CD4-positive, alpha-beta memory T cell (primary cell): Measurements from ENCODE around the gene WDR77. TPM values are rescaled to one million over a fixed set of nuclear protein-coding genes. Genes with fewer than 3 reads are reported as not detected.

Source experiments
- CTCF ChIA-PET: fragments of 350-600 bp; sonication (Branson Sonifier 250); formaldehyde crosslinking; loops from one replicate; lab custom pipeline; 2021; ENCODE audit warnings: inconsistent platforms; ENCODE audit not compliant: partially characterized antibody; lab: Charles Lee
- POLR2A ChIA-PET: fragments of 350-600 bp; sonication (Branson Sonifier 250); formaldehyde crosslinking; loops from one replicate; lab custom pipeline; 2021; ENCODE audit not compliant: partially characterized antibody; lab: Charles Lee
- DNase-seq, 5 donors: peaks; one replicate each; pipeline versions ENCODE4 v3.0.0 to v3.0.0-alpha.2; 2020 to 2022; ENCODE audit warnings: mixed read lengths in 1 of 5
- H3K27ac ChIP-seq: one replicate; pipeline ENCODE4 v1.7.0; 2013; ENCODE audit warnings: low read depth, low read length
- H3K27me3 ChIP-seq: 2 replicates; pipeline ENCODE4 v1.7.0; 2013; ENCODE audit warnings: mild to moderate bottlenecking, low read length, moderate library complexity; ENCODE audit not compliant: insufficient read depth
- H3K36me3 ChIP-seq: 2 replicates; pipeline ENCODE4 v1.7.0; 2013; ENCODE audit warnings: mild to moderate bottlenecking, low read length, moderate library complexity; ENCODE audit not compliant: insufficient read depth
- H3K4me1 ChIP-seq: 2 replicates; pipeline ENCODE4 v1.7.0; 2013; ENCODE audit warnings: mild to moderate bottlenecking, low read length, moderate library complexity; ENCODE audit not compliant: insufficient read depth
- H3K4me3 ChIP-seq, 2 donors: one replicate each; pipeline ENCODE4 v1.7.0; 2013; ENCODE audit warnings: low read length in 2 of 2, mild to moderate bottlenecking in 1 of 2
- H3K9me3 ChIP-seq, 2 donors: one replicate each; pipeline ENCODE4 v1.7.0; 2013; ENCODE audit warnings: low read length in 2 of 2, control low read depth in 1 of 2; ENCODE audit not compliant: control insufficient read depth in 1 of 2
- H3K27ac Mint-ChIP-seq, 7 donors: one replicate each; pipeline ENCODE4 v1.8.0; 2020 to 2021; ENCODE audit warnings: mixed read lengths in 7 of 7, mild to moderate bottlenecking in 6 of 7, inconsistent platforms in 3 of 7, moderate library complexity in 3 of 7
- H3K27me3 Mint-ChIP-seq, 2 donors: one replicate each; pipeline ENCODE4 v1.8.0; 2020 to 2021; ENCODE audit warnings: mixed read lengths in 2 of 2
- H3K36me3 Mint-ChIP-seq, 2 donors: one replicate each; pipeline ENCODE4 v1.8.0; 2020 to 2021; ENCODE audit warnings: mixed read lengths in 2 of 2, inconsistent platforms in 1 of 2, mild to moderate bottlenecking in 1 of 2
- H3K4me1 Mint-ChIP-seq, 4 donors: one replicate each; pipeline ENCODE4 v1.8.0; 2020 to 2021; ENCODE audit warnings: mixed read lengths in 4 of 4, mild to moderate bottlenecking in 1 of 4
- H3K4me3 Mint-ChIP-seq, 8 donors: one replicate each; pipeline ENCODE4 v1.8.0; 2020 to 2021; ENCODE audit warnings: mixed read lengths in 8 of 8, mild to moderate bottlenecking in 7 of 8, moderate library complexity in 6 of 8, inconsistent platforms in 3 of 8
- H3K9me3 Mint-ChIP-seq, 8 donors: one replicate each; pipeline ENCODE4 v1.8.0; 2020 to 2021; ENCODE audit warnings: mixed read lengths in 8 of 8, mild to moderate bottlenecking in 5 of 8, inconsistent platforms in 3 of 8, moderate library complexity in 1 of 8
- intact Hi-C: fragments of 100-400 bp; cut with micrococcal nuclease; formaldehyde crosslinking; loops from one replicate; pipeline ENCODE4 v1.15.1; 2023
- polyA plus RNA-seq, 2 donors: library from polyadenylated mRNA; unstranded; fragments of 300-500 nt; fragmentation: Illumina TruSeq; gene quantifications; one replicate each; pipeline ENCODE4 v1.2.3, GENCODE V29; 2021
- total RNA-seq, 2 experiments: library from RNA; stranded (reverse); gene quantifications; one replicate each; pipeline ENCODE4 v1.2.3, GENCODE V29; 2021

Gene WDR77
- total and polyA plus RNA-seq, 4 experiments from 2014 or later, result 26.3 to 52.6 (median 34.4) TPM

DNA sequence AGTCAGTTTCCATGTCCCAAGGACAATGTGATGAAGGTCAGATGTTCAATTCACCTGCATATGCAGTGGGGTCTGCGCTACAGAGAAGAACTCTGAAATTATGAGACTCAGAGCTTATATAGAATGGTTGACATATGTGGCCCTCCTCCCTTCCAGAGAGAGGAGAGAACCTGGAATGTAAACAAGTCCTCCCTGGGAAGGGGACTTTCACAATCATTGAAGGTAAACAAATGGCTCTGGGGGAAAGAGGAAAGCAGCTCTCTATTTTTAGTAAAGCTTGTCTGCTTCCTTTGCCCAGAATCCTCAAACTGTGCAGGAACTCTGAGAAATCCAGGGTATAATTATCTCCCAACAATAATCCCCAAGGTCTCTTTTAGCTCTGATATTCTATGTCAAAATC, 31.3 kb downstream of the WDR77 start:
- ChIA-PET CTCF (interaction anchor here (1.6 kb wide), 1 partner anchor 18 kb away, joined by 3 read pairs; no protein-coding TSS in a partner anchor), POLR2A (no interaction called here)
- Mint-ChIP-seq H3K27ac (no peak overlapping the region), H3K9me3 (no peaks in the 10 kb centered on the region), H3K4me3 (no peak overlapping the region), H3K4me1 (peaks cover 0 to 2% (median 0%) of the 10 kb centered on the region in 4 donors), H3K36me3 (peaks cover 45 to 75% of the 10 kb centered on the region in 2 donors), H3K27me3 (no peaks in the 10 kb centered on the region)
- Histone ChIP-seq H3K27me3 (no peaks in the 10 kb centered on the region), H3K4me1 (no peaks in the 10 kb centered on the region), H3K4me3 (no peak overlapping the region), H3K36me3 (peaks cover 5% of the 10 kb centered on the region), H3K27ac (no peak overlapping the region), H3K9me3 (no peaks in the 10 kb centered on the region)
- intact Hi-C loops, result no loop called here
- no peak for DNase-seq

DNA sequence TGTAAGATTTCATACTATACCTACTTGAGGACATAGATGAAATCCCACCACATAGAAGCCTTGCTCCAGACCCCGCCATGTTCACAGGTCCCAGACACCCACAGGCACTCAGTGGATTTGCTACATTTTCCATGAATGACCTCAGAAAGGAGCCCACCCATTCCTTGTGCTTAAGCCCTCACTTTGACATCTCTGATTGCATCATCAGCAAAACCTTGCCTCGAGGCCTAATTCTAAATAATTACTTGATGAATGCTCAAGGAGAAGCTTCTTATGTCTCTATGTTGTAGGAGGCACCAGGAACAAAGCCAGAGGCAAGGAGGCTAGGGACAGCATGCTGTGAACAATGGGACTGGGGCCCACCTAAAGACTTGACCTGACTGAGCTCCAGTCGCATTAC, 33.6 kb downstream of the WDR77 start:
- Mint-ChIP-seq H3K27ac (no peak overlapping the region), H3K27me3 (no peaks in the 10 kb centered on the region), H3K36me3 (peaks cover 42 to 54% of the 10 kb centered on the region in 2 donors), H3K9me3 (no peaks in the 10 kb centered on the region), H3K4me3 (no peak overlapping the region), H3K4me1 (peaks cover 0 to 2% (median 0%) of the 10 kb centered on the region in 4 donors)
- intact Hi-C loops, result no loop called here
- Histone ChIP-seq H3K9me3 (no peaks in the 10 kb centered on the region), H3K27ac (no peak overlapping the region), H3K27me3 (no peaks in the 10 kb centered on the region), H3K4me3 (no peak overlapping the region), H3K36me3 (no peaks in the 10 kb centered on the region), H3K4me1 (no peaks in the 10 kb centered on the region)
- DNase-seq, result no peak
- POLR2A ChIA-PET, result no interaction called here
- CTCF ChIA-PET, result interaction anchor here (0.8 to 1.6 kb wide), 4 partner anchors 9 to 385 kb away, joined by 3 to 7 read pairs (median 4); no protein-coding TSS in a partner anchor

DNA sequence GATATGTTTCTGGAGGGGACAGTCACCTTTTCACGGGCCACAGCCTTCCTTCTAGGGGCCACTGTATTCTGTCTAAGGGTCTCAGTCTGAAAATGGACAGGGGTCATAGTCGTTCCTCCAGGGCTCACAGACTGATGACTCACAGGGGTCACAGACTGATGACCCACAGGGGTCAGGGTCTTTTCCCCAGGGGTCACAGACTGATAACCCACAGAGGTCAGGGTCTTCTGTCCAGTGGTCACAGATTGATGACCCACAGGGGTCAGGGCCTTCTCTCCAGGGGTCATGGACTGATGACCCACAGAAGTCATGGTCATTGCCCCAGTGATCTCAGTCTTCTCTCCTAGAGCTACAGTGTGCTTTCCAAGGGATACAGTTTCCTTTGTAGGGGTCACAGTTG, 34.3 kb downstream of the WDR77 start:
- Histone ChIP-seq H3K4me3 (no peak overlapping the region), H3K27ac (no peak overlapping the region), H3K27me3 (no peaks in the 10 kb centered on the region), H3K36me3 (no peaks in the 10 kb centered on the region), H3K4me1 (no peaks in the 10 kb centered on the region), H3K9me3 (no peaks in the 10 kb centered on the region)
- CTCF ChIA-PET, result no interaction called here
- no peak for DNase-seq
- Mint-ChIP-seq H3K9me3 (no peaks in the 10 kb centered on the region), H3K27me3 (no peaks in the 10 kb centered on the region), H3K4me3 (no peak overlapping the region), H3K4me1 (peaks cover 0 to 2% (median 0%) of the 10 kb centered on the region in 4 donors), H3K27ac (no peak overlapping the region), H3K36me3 (peaks cover 41 to 47% of the 10 kb centered on the region in 2 donors)
- intact Hi-C loops, result no loop called here
- POLR2A ChIA-PET, result no interaction called here

DNA sequence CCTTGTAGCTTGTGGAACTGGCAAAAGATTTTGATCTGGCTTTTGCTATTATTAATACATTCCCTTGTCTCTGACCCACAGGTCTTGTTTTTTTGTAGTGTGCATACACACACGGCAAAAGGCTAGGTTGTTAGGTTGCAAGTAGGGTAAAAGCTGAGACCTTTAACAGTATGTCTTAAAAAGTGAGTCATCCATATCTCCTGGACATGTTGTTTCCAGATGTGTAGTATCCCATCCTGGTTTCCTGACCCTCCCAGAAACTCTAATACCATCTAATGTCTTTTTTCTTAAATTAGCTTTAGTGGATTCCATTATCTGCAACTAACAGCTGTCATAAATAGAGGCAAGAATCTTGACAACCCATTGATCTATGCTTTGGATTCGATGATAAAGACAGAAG, 36.2 kb downstream of the WDR77 start:
- no peak overlapping the region for H3K27ac ChIP-seq
- ChIA-PET CTCF (interaction anchor here (1.1 to 1.5 kb wide), 3 partner anchors 12 to 190 kb away, joined by 3 to 6 read pairs (median 3); no protein-coding TSS in a partner anchor), POLR2A (interaction anchor here (0.5 kb wide), 1 partner anchor 50 kb away, joined by 3 read pairs; no protein-coding TSS in a partner anchor)
- Mint-ChIP-seq H3K9me3 (no peaks in the 10 kb centered on the region), H3K36me3 (peaks cover 28 to 30% of the 10 kb centered on the region in 2 donors), H3K4me3 (no peak overlapping the region), H3K4me1 (peaks cover 0 to 2% (median 0%) of the 10 kb centered on the region in 4 donors), H3K27ac (no peak overlapping the region), H3K27me3 (no peaks in the 10 kb centered on the region)
- H3K4me3 ChIP-seq, result no peak overlapping the region
- no peaks in the 10 kb centered on the region for H3K36me3 ChIP-seq
- no peaks in the 10 kb centered on the region for H3K9me3 ChIP-seq
- DNase-seq, result no peak
- no peaks in the 10 kb centered on the region for H3K27me3 ChIP-seq
- no peaks in the 10 kb centered on the region for H3K4me1 ChIP-seq
- intact Hi-C loops, result no loop called here

DNA sequence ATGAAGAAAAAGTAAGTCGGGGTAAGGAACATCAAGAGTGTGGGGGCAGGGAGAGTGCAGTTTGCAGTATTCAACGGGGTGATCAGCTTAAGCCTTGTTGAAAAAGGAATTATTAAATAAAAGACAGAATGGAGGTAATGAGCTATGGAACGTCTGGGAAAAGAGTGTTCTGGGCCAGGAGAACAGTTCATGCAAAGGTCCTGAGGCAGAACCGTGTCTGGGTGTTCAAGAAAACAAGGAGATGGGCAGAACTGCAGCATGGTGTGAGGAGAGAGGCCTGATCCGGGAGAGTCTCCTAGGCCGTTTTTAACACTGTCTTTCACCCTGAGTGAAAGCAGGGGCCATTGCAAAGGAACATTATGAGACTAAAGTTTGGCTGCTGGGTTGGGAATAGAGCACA, 41.8 kb downstream of the WDR77 start:
- H3K4me1 ChIP-seq, result peaks cover 33% of the 10 kb centered on the region
- no peaks in the 10 kb centered on the region for H3K9me3 Mint-ChIP-seq
- H3K36me3 Mint-ChIP-seq, result no peaks in the 10 kb centered on the region
- H3K27me3 Mint-ChIP-seq, result no peaks in the 10 kb centered on the region
- no peak for DNase-seq
- H3K9me3 ChIP-seq, result no peaks in the 10 kb centered on the region
- intact Hi-C loops, result loop anchor here (2.0 to 5.0 kb wide), 2 partner anchors 34 to 60 kb away; no protein-coding TSS in a partner anchor
- H3K4me1 Mint-ChIP-seq, result peaks cover 23 to 32% (median 28%) of the 10 kb centered on the region in 4 donors
- H3K27ac Mint-ChIP-seq, result peak overlapping the region; percentile 11 to 86 (median 76)
- no peak overlapping the region for H3K27ac ChIP-seq
- H3K27me3 ChIP-seq, result no peaks in the 10 kb centered on the region
- no peak overlapping the region for H3K4me3 ChIP-seq
- POLR2A ChIA-PET, result interaction anchor here (1.1 to 1.5 kb wide), 4 partner anchors 15 to 208 kb away, joined by 3 to 4 read pairs (median 4); partner anchors contain the start of gene DENND2D
- CTCF ChIA-PET, result interaction anchor here (1.6 to 2.3 kb wide), 3 partner anchors 9 to 184 kb away, joined by 5 to 8 read pairs (median 8); no protein-coding TSS in a partner anchor
- peak overlapping the region in 2 of 8 donors; percentile 25 to 70 for H3K4me3 Mint-ChIP-seq
- no peaks in the 10 kb centered on the region for H3K36me3 ChIP-seq

DNA sequence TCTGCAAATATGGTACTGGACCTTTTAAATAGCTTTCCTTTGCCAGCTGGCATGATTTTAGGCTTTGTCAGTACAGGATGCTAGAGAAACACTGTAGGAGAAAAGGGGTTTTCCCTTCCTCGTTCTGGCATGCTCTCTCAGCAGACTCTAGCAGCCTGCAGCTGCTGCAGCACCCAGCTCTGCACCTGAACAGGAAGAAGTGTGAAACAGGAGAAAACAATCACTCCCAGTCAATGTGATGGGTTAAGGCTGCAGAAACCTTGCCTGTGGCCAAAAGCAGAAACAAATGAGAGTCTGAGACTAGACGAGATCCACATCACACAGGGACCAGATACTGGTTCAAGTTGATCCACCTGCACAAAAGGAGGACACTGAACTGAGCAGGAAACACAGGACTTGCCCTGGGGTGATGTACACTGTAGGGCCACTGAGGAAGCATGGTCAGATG, 42.7 kb downstream of the WDR77 start:
- Mint-ChIP-seq H3K4me3 (peak overlapping the region; percentile 47 to 80 (median 68)), H3K36me3 (no peaks in the 10 kb centered on the region), H3K9me3 (no peaks in the 10 kb centered on the region), H3K27ac (peak overlapping the region; percentile 43 to 93 (median 69)), H3K27me3 (no peaks in the 10 kb centered on the region), H3K4me1 (peaks cover 23 to 32% (median 29%) of the 10 kb centered on the region in 4 donors)
- H3K9me3 ChIP-seq, result no peaks in the 10 kb centered on the region
- intact Hi-C loops, result loop anchor here (2.0 to 5.0 kb wide), 2 partner anchors 34 to 59 kb away; no protein-coding TSS in a partner anchor
- no peaks in the 10 kb centered on the region for H3K27me3 ChIP-seq
- POLR2A ChIA-PET, result interaction anchor here (0.7 to 1.5 kb wide), 10 partner anchors 13 to 207 kb away, joined by 3 to 8 read pairs (median 4); no protein-coding TSS in a partner anchor
- H3K27ac ChIP-seq, result no peak overlapping the region
- no peak overlapping the region for H3K4me3 ChIP-seq
- no peaks in the 10 kb centered on the region for H3K36me3 ChIP-seq
- peak; percentile 53 to 71 (median 61) for DNase-seq
- peaks cover 33% of the 10 kb centered on the region for H3K4me1 ChIP-seq
- CTCF ChIA-PET, result interaction anchor here (1.0 to 2.3 kb wide), 9 partner anchors 9 to 267 kb away, joined by 3 to 8 read pairs (median 4); partner anchors contain the start of genes CEPT1 and DRAM2

DNA sequence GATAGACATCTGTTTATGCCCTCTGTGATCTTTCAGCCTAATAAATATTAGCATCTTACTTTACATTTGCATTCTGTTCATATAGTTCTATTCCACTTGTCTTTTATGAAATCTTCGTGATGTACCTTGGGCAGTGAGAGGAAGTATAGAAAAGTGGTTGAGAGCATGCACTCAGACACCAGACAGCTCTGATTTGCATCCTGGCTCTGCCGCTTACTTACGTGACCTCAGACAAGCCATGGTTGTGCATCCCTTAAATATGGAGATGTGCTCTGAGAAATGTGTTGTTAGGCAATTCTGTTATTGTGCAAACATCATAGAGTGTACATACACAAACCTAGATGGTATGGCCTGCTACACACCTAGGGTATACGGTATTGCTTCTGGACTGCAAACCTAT, 44.5 kb downstream of the WDR77 start:
- POLR2A ChIA-PET, result no interaction called here
- intact Hi-C loops, result no loop called here
- no peak overlapping the region for H3K27ac Mint-ChIP-seq

More for the DNA sequence above, 44.5 kb downstream of the WDR77 start:
- Histone ChIP-seq H3K27ac (no peak overlapping the region), H3K27me3 (no peaks in the 10 kb centered on the region), H3K4me3 (no peak overlapping the region), H3K4me1 (peaks cover 33% of the 10 kb centered on the region), H3K36me3 (no peaks in the 10 kb centered on the region), H3K9me3 (no peaks in the 10 kb centered on the region)
- CTCF ChIA-PET, result interaction anchor here (0.8 to 6.7 kb wide), 4 partner anchors 180 to 374 kb away, joined by 3 to 89 read pairs (median 35); partner anchors contain the start of genes CHI3L2 and DENND2D
- Mint-ChIP-seq H3K4me1 (peaks cover 28 to 38% (median 35%) of the 10 kb centered on the region in 4 donors), H3K27me3 (no peaks in the 10 kb centered on the region), H3K36me3 (no peaks in the 10 kb centered on the region), H3K9me3 (no peaks in the 10 kb centered on the region), H3K4me3 (no peak overlapping the region)
- DNase-seq, result no peak
